Esophagus squamous epithelium (tissue), 5 donors: ENCODE measurements around the gene NEMF. TPM values are rescaled to one million over a fixed set of nuclear protein-coding genes. Genes with fewer than 3 reads are reported as not detected.
A peak's percentile ranks its signal among the peaks of the same experiment; 100 is the strongest.
"Not testable (repeated sequence)": the region's sequence is repeated elsewhere in the genome, so short reads cannot be mapped to it uniquely, and the experiment has no call there.

Experiments
- DNase-seq: peaks from one replicate; lab custom pipeline; 2025; lab: John Stamatoyannopoulos, UW
- H3K27ac ChIP-seq, 4 donors: fragments of 200-600 bp; sonication (generic); one replicate each; pipeline ENCODE4 v1.5.1; 2016 to 2019; ENCODE audit warnings: mild to moderate bottlenecking in 1 of 4
- H3K27me3 ChIP-seq, 4 donors: fragments of 200-600 bp; sonication (generic); 1 replicate in 3 of 4; 2 replicates in 1 of 4; pipeline versions ENCODE4 v1.5.1 to v1.6.0; 2017 to 2021; ENCODE audit warnings: antibody characterized with exemption in 1 of 4
- H3K36me3 ChIP-seq, 3 donors: fragments of 200-600 bp; sonication (generic); one replicate each; pipeline ENCODE4 v1.5.1; 2016 to 2019
- H3K4me1 ChIP-seq, 3 donors: fragments of 200-600 bp; sonication (generic); one replicate each; pipeline ENCODE4 v1.5.1; 2017 to 2019
- H3K4me3 ChIP-seq, 4 donors: fragments of 200-600 bp; sonication (generic); 1 replicate in 3 of 4; 2 replicates in 1 of 4; pipeline ENCODE4 v1.5.1; 2016 to 2019; ENCODE audit warnings: mild to moderate bottlenecking in 2 of 4, moderate library complexity in 1 of 4
- H3K9me3 ChIP-seq, 3 donors: fragments of 200-600 bp; sonication (generic); one replicate each; pipeline ENCODE4 v1.5.1; 2016 to 2019
- POLR2A ChIP-seq, 4 donors: fragments of 450-650 bp; IDR thresholded peaks; one replicate each; pipeline ENCODE4 v1.6.1; 2017; ENCODE audit warnings: antibody characterized with exemption in 4 of 4, mild to moderate bottlenecking in 4 of 4, moderate library complexity in 3 of 4
- WGBS, 2 donors: methylation state at CpG; one replicate each; pipeline ENCODE4 v1.1.5; 2018; 5-methylcytosine and 5-hydroxymethylcytosine counted together
- intact Hi-C: fragments of 100-400 bp; cut with DNase I; formaldehyde crosslinking; loops from one replicate; pipeline ENCODE4 v1.15.0; 2022
- total RNA-seq, 4 donors: library from RNA; depleted of rRNA; stranded (reverse); fragments of >200 nt; gene quantifications; one replicate each; pipeline ENCODE4 v1.1.0, GENCODE V29; 2016
- TF ChIP-seq, protein P1 (sequence below), 6 experiments: fragments of 450-650 bp in 4 of 6; fragments of 200-600 bp in 2 of 6; sonication (generic) in 2 of 6; IDR thresholded peaks; one replicate each; pipeline ENCODE4 v1.5.1; 2016 to 2019; ENCODE audit warnings: antibody characterized with exemption in 6 of 6, mild to moderate bottlenecking in 4 of 6, moderate library complexity in 4 of 6
- donor health status: DM: yes; HTN: yes; CAD: no.

NEMF gene
- total RNA-seq, 4 donors from 2014 or later: 36.4 to 89.8 (median 59.9) TPM

DNA sequence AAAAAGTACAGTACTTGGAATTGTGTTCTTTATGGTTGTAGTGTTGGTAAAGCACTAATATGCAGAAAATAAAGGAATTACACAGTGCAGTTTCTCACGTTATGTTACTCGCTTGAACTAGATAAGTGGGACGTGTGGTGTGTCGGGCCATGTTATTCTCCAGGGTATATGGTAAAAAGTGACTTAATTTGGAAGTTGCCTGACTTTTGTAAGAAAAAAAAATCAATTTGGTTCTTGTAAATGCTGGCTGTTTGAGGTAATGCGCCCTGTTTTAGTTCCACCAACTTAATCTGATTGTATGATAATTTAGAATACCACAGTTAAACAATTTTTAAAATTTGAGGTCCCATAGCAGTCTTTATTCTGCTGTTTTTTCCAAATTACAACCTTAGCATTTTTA, 44.4 kb upstream of the NEMF start:
- intact Hi-C loops: no loop called here
- H3K9me3 ChIP-seq: no peaks in the 10 kb centered on the region
- H3K4me3 ChIP-seq: peak overlapping the region; percentile 91 to 99 (median 98)
- no peak for TF ChIP-seq POLR2A (IDR thresholded peaks at IDR 0.05)
- TF ChIP-seq, protein P1, sequence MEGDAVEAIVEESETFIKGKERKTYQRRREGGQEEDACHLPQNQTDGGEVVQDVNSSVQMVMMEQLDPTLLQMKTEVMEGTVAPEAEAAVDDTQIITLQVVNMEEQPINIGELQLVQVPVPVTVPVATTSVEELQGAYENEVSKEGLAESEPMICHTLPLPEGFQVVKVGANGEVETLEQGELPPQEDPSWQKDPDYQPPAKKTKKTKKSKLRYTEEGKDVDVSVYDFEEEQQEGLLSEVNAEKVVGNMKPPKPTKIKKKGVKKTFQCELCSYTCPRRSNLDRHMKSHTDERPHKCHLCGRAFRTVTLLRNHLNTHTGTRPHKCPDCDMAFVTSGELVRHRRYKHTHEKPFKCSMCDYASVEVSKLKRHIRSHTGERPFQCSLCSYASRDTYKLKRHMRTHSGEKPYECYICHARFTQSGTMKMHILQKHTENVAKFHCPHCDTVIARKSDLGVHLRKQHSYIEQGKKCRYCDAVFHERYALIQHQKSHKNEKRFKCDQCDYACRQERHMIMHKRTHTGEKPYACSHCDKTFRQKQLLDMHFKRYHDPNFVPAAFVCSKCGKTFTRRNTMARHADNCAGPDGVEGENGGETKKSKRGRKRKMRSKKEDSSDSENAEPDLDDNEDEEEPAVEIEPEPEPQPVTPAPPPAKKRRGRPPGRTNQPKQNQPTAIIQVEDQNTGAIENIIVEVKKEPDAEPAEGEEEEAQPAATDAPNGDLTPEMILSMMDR (IDR thresholded peaks at IDR 0.05): peak in 1 of 6 experiments; percentile 13
- H3K27ac ChIP-seq: peak overlapping the region; percentile 61 to 100 (median 100)
- peaks cover 13 to 77% (median 28%) of the 10 kb centered on the region in 3 donors for H3K4me1 ChIP-seq
- no peaks in the 10 kb centered on the region for H3K27me3 ChIP-seq
- no peak for DNase-seq
- H3K36me3 ChIP-seq: peaks cover 0 to 6% (median 0%) of the 10 kb centered on the region in 3 donors
- 22 to 31% methylated on average over 5 of the region's 5 CpGs for WGBS, 2 donors

DNA sequence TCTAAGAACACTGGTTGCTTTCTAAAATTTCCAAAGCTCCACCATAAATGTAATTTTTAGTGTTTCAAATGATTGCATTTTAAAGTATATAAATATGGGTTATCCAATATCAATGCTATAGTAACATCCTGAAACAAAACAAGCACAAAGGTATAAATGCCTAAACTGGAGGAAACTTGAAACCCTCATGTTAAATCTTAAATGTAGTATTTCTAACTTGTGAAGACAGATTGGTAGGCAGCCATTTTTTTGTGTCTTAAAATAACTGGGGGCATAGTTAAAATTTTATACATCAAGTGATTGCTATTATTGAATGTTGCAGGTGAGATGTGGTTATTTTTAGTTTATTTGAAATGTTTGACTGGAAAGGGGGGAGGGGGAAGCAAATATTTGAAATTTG, 43.7 kb upstream of the NEMF start:
- H3K27ac ChIP-seq: peak overlapping the region; percentile 63 to 100 (median 100)
- H3K4me1 ChIP-seq: peaks cover 20 to 79% (median 33%) of the 10 kb centered on the region in 3 donors
- intact Hi-C loops, H3K27me3 ChIP-seq, H3K36me3 ChIP-seq, DNase-seq, H3K9me3 ChIP-seq: not testable (repeated sequence)
- peak overlapping the region; percentile 91 to 99 (median 98) for H3K4me3 ChIP-seq

DNA sequence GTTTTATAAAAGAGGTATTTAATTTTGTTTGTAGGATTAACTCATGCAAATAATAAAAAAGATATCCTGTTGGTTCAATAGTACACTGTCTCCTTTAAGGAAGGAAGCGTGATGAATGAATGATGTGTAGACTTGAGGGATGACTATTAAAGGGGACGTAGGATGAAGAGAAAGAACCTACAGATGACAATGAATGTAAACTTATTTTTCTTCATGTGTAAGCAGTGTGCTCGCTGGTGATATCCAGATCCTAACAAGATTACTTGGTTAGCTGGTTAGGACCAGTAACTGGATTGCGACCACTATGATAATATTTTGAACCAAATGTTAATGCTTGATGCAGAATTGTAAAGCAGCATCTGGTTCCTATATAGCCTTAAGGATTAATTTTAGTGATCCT, 42.9 kb upstream of the NEMF start:
- Histone ChIP-seq H3K4me1 (peaks cover 20 to 72% (median 33%) of the 10 kb centered on the region in 3 donors), H3K27me3 (no peaks in the 10 kb centered on the region), H3K4me3 (peak overlapping the region; percentile 91 to 99 (median 98)), H3K36me3 (peaks cover 0 to 6% (median 0%) of the 10 kb centered on the region in 3 donors), H3K27ac (peak overlapping the region; percentile 63 to 100 (median 100)), H3K9me3 (no peaks in the 10 kb centered on the region)
- TF ChIP-seq POLR2A (IDR thresholded peaks at IDR 0.05): no peak
- TF ChIP-seq, protein P1 (IDR thresholded peaks at IDR 0.05): no peak
- intact Hi-C loops: no loop called here
- DNase-seq: no peak
- 9 to 15% methylated on average over 4 of the region's 4 CpGs for WGBS, 2 donors

DNA sequence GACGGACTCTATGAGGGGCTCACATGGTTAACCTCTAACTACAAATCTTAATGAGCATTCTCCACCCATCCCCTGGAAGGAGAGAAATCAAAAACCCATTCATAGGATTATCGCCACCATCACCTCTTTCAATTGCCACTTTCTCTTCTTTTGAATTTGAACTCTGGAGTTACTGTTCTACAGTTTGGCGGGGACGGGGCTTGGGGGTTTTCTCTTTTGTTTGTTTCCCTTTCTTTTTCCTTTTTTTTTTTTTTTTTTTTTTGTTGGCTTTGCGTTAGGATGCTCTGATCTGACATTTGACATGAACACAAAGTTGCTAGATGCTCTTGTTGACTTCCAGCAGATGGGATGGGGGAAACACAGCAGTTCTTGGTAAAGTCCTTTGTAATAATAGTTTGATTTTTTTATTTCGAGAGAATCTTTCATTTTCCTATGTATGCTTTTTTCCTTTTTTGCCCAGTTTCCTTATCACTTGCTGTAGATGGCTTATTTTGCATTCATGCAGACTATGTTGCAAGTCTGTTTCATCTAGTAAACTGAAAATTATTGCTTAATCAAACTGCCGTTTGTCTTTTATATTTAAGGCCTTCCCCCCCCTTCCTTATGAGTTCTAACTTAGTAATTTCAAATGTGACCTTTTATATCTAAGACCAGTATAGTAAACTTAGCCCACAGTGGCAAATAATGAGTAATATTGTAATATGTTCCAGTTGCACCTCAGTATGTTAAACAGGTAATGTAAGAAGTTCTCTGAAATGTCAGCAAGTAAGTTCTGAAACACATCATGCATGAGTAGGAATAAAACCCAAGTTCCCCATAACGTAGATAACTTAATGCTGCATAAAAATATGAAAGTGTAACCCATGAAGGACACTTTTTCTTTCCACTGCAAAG, 41.9 kb upstream of the NEMF start:
- not testable (repeated sequence) for H3K9me3 ChIP-seq, DNase-seq, H3K27me3 ChIP-seq, H3K36me3 ChIP-seq
- 1 to 6% methylated on average over 8 of the region's 8 CpGs for WGBS, 2 donors
- Histone ChIP-seq H3K4me1 (peaks cover 20 to 62% (median 33%) of the 10 kb centered on the region in 3 donors), H3K4me3 (peak overlapping the region; percentile 91 to 99 (median 98)), H3K27ac (peak overlapping the region; percentile 99 to 100 (median 100))
- intact Hi-C loops: loop anchor here (5.0 kb wide), 1 partner anchor 108 kb away; no protein-coding TSS in a partner anchor

DNA sequence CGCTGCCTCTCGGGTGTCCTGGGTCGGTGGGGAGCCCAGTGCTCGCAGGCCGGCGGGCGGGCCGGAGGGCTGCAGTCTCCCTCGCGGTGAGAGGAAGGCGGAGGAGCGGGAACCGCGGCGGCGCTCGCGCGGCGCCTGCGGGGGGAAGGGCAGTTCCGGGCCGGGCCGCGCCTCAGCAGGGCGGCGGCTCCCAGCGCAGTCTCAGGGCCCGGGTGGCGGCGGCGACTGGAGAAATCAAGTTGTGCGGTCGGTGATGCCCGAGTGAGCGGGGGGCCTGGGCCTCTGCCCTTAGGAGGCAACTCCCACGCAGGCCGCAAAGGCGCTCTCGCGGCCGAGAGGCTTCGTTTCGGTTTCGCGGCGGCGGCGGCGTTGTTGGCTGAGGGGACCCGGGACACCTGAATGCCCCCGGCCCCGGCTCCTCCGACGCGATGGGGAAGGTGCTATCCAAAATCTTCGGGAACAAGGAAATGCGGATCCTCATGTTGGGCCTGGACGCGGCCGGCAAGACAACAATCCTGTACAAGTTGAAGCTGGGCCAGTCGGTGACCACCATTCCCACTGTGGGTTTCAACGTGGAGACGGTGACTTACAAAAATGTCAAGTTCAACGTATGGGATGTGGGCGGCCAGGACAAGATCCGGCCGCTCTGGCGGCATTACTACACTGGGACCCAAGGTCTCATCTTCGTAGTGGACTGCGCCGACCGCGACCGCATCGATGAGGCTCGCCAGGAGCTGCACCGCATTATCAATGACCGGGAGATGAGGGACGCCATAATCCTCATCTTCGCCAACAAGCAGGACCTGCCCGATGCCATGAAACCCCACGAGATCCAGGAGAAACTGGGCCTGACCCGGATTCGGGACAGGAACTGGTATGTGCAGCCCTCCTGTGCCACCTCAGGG, 41.0 kb upstream of the NEMF start:
- 0 to 1% methylated on average over 5 to 29 of the region's 85 CpGs for WGBS, 2 donors
- peaks cover 20 to 53% (median 29%) of the 10 kb centered on the region in 3 donors for H3K4me1 ChIP-seq

More for the DNA sequence above, 41.0 kb upstream of the NEMF start:
- Histone ChIP-seq H3K9me3 (no peaks in the 10 kb centered on the region), H3K4me3 (peak overlapping the region; percentile 91 to 99 (median 98)), H3K36me3 (peaks cover 0 to 6% (median 0%) of the 10 kb centered on the region in 3 donors), H3K27me3 (no peaks in the 10 kb centered on the region), H3K27ac (peak overlapping the region; percentile 99 to 100 (median 100))
- TF ChIP-seq POLR2A (IDR thresholded peaks at IDR 0.05): peak in 1 of 4 donors; percentile 4
- TF ChIP-seq, protein P1 (IDR thresholded peaks at IDR 0.05): peak in 2 of 6 experiments; percentile 1 to 10
- DNase-seq: no peak
- intact Hi-C loops: loop anchor here (5.0 kb wide), 1 partner anchor 109 kb away; no protein-coding TSS in a partner anchor
